Activated CD4-positive, alpha-beta memory T cell treated with anti-CD3 and anti-CD28 coated beads for 36 hours (primary cell): ENCODE measurements around the gene ART4. TPM values are rescaled to one million over a fixed set of nuclear protein-coding genes. Genes with fewer than 3 reads are reported as not detected.

Source experiments
- CTCF ChIA-PET: fragments of 350-600 bp; sonication (Branson Sonifier 250); formaldehyde crosslinking; loops from one replicate; lab custom pipeline; 2021; ENCODE audit warnings: antibody characterized with exemption, inconsistent platforms; lab: Charles Lee
- POLR2A ChIA-PET: fragments of 350-600 bp; sonication (Branson Sonifier 250); formaldehyde crosslinking; loops from one replicate; lab custom pipeline; 2021; ENCODE audit warnings: antibody characterized with exemption; lab: Charles Lee
- DNase-seq: peaks from one replicate; pipeline ENCODE4 v3.0.0-alpha.2; 2020
- H3K27ac Mint-ChIP-seq: one replicate; pipeline ENCODE4 v1.8.0; 2021; ENCODE audit warnings: mixed read lengths
- H3K27me3 Mint-ChIP-seq: one replicate; pipeline ENCODE4 v1.8.0; 2021; ENCODE audit warnings: mixed read lengths
- H3K36me3 Mint-ChIP-seq: one replicate; pipeline ENCODE4 v1.8.0; 2021; ENCODE audit warnings: mixed read lengths
- H3K4me1 Mint-ChIP-seq: one replicate; pipeline ENCODE4 v1.8.0; 2021; ENCODE audit warnings: low read depth, mixed read lengths
- H3K4me3 Mint-ChIP-seq: one replicate; pipeline ENCODE4 v1.8.0; 2021; ENCODE audit warnings: mild to moderate bottlenecking, mixed read lengths
- H3K9me3 Mint-ChIP-seq: one replicate; pipeline ENCODE4 v1.8.0; 2021; ENCODE audit warnings: mixed read lengths
- intact Hi-C: fragments of 100-400 bp; cut with micrococcal nuclease; formaldehyde crosslinking; loops from one replicate; pipeline ENCODE4 v1.15.1; 2023
- total RNA-seq, 2 experiments: library from RNA; stranded (reverse); gene quantifications; one replicate each; pipeline ENCODE4 v1.2.3, GENCODE V29; 2021

The ART4 gene
- total RNA-seq, 2 experiments from 2014 or later, result not detected

- H3K27ac Mint-ChIP-seq, result no peak overlapping the region
- no peak for DNase-seq
- ChIA-PET CTCF (interaction anchor here (0.5 to 4.2 kb wide), 6 partner anchors 10 to 192 kb away, joined by 3 to 33 read pairs (median 9); a partner anchor contains a TSS), POLR2A (interaction anchor here (1.3 to 4.8 kb wide), 5 partner anchors 11 to 158 kb away, joined by 4 to 95 read pairs (median 6); partner anchors contain the start of gene ARHGDIB)
- no peak overlapping the region for H3K4me3 Mint-ChIP-seq
- H3K9me3 Mint-ChIP-seq, result no peaks in the 10 kb centered on the region
- H3K36me3 Mint-ChIP-seq, result peaks cover 18% of the 10 kb centered on the region
- H3K4me1 Mint-ChIP-seq, result peaks cover 35% of the 10 kb centered on the region
- intact Hi-C loops, result loop anchor here (1.0 kb wide), 5 partner anchors 21 to 158 kb away; partner anchors contain the start of gene ARHGDIB
- no peaks in the 10 kb centered on the region for H3K27me3 Mint-ChIP-seq
Measured at GRCh38 chr12:14803830-14804160, 39.5 kb downstream of the ART4 start.

DNA sequence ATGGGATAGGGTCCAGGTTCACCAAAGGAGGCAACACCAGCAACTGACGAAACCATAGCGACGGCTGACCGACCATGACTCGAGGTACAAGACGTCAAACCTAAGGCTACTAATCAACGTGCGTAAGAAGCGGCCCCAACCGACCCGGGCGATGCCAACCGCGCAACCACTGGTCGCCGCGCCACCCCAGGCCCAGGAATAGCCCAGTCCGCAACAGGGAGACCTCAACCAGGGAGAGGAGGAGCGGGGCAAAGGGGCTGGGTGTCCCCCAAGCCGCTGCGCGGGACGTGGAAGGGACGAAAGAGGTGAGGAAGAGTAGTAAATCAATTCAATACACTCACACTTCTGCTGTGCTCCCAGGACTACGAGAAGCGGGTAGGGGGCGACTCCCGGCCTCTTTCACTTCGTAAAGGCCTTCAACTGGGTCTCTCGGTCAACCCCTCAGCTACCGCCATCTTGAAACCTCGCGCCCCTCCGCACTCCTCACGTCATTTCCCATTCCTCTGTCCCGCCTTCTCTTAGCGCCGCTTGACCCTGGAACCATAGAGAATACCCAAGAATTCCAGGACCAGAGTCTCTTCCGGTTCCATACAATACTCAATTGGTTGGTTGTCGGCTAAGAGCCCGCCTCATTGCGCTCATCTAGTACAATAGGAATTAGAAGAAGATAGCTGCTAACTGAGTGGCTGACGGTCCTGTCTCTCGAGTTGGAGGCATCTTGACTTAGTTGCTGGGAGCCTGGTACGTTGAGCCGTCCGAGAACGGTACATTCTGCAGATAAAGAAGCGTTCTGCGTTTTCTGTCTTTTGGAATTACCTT, 40.1 kb downstream of the ART4 start, which contains the start of the genes C12orf60 and WBP11:
C12orf60 (plus strand) TSS at position 660 of the 819 bp plus-strand sequence. CDS start 19,266 bp downstream, outside the sequence.
WBP11 (minus strand) TSS at position 468 of the 819 bp plus-strand sequence. CDS start 2,095 bp downstream, outside the sequence.
- ChIA-PET POLR2A (interaction anchor here (0.5 to 4.8 kb wide), 9 partner anchors 10 to 330 kb away, joined by 3 to 95 read pairs (median 4); partner anchors contain the start of gene ARHGDIB), CTCF (interaction anchor here (0.5 to 4.2 kb wide), 13 partner anchors 10 to 194 kb away, joined by 3 to 33 read pairs (median 4); partner anchors contain the start of genes ARHGDIB and ERP27)
- Mint-ChIP-seq H3K36me3 (peaks cover 20% of the 10 kb centered on the region), H3K27ac (no peak within 1 kb of the TSS), H3K27me3 (no peaks in the 10 kb centered on the region), H3K4me1 (peaks cover 35% of the 10 kb centered on the region), H3K9me3 (no peaks in the 10 kb centered on the region), H3K4me3 (no peak within 1 kb of the TSS)
- DNase-seq, result peak; percentile 93
- intact Hi-C loops, result loop anchor here (1.0 kb wide), 5 partner anchors 21 to 158 kb away; partner anchors contain the start of gene ARHGDIB

DNA sequence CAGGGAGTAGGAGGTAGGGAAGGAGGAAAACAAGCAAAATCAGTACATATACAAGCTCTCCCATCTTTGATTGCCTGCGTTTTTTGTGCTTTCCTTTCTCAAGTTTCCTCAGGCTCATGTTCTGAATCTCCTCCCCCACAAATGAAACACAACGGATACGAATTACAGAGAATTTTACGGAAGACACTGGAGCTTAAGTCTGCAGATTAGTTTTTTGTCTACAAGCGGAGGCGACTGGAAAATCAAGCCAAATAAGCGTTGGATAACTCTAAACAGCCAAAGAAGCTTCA, 40.7 kb downstream of the ART4 start:
- Mint-ChIP-seq H3K4me3 (no peak overlapping the region), H3K27ac (no peak overlapping the region), H3K36me3 (peaks cover 23% of the 10 kb centered on the region), H3K9me3 (no peaks in the 10 kb centered on the region), H3K4me1 (peaks cover 35% of the 10 kb centered on the region), H3K27me3 (no peaks in the 10 kb centered on the region)
- no peak for DNase-seq
- ChIA-PET POLR2A (interaction anchor here (0.5 to 4.8 kb wide), 10 partner anchors 10 to 410 kb away, joined by 3 to 95 read pairs (median 4); partner anchors contain the start of gene ARHGDIB), CTCF (interaction anchor here (0.8 to 4.2 kb wide), 12 partner anchors 9 to 195 kb away, joined by 3 to 33 read pairs (median 4); partner anchors contain the start of genes ARHGDIB and ERP27)
- intact Hi-C loops, result loop anchor here (1.0 kb wide), 5 partner anchors 22 to 159 kb away; partner anchors contain the start of gene ARHGDIB

- intact Hi-C loops, result no loop called here
- H3K4me3 Mint-ChIP-seq, result no peak overlapping the region
- H3K9me3 Mint-ChIP-seq, result no peaks in the 10 kb centered on the region
- H3K27me3 Mint-ChIP-seq, result no peaks in the 10 kb centered on the region
- H3K36me3 Mint-ChIP-seq, result peaks cover 28% of the 10 kb centered on the region
- no peak overlapping the region for H3K27ac Mint-ChIP-seq
- peaks cover 35% of the 10 kb centered on the region for H3K4me1 Mint-ChIP-seq
- ChIA-PET CTCF (interaction anchor here (0.6 to 4.2 kb wide), 9 partner anchors 9 to 467 kb away, joined by 3 to 33 read pairs (median 4); partner anchors contain the start of genes ARHGDIB and ERP27), POLR2A (interaction anchor here (0.8 to 4.8 kb wide), 8 partner anchors 16 to 410 kb away, joined by 3 to 95 read pairs (median 4); partner anchors contain the start of gene ARHGDIB)
- no peak for DNase-seq
Measured at GRCh38 chr12:14802247-14802646, 41.1 kb downstream of the ART4 start.

DNA sequence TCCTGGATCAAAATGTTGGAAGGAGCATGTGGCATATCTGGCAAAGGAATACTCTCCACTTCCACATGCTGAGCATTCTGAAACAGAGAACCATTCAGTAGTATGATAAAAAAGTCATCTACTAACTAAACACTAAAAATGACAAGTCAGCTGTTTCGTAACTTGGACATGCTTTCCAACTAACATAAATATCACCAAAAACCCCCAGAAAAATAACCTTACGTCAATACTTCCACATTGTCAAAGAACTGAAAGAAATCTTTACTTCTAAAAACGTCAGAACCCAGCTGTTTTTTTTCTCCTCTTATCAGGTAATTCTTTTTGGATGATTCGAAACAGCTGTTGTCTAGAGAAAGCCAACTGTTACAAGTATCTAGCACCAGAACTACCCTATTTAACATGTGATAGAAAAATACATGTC, 48.3 kb downstream of the ART4 start:
- no peaks in the 10 kb centered on the region for H3K9me3 Mint-ChIP-seq
- no peaks in the 10 kb centered on the region for H3K27me3 Mint-ChIP-seq
- ChIA-PET CTCF (interaction anchor here (0.7 to 0.9 kb wide), 3 partner anchors 13 to 142 kb away, joined by 3 to 4 read pairs (median 3); no protein-coding TSS in a partner anchor), POLR2A (interaction anchor here (0.7 to 1.1 kb wide), 2 partner anchors 19 to 25 kb away, joined by 3 to 4 read pairs; no protein-coding TSS in a partner anchor)
- no peak for DNase-seq
- intact Hi-C loops, result no loop called here
- peaks cover 4% of the 10 kb centered on the region for H3K4me1 Mint-ChIP-seq
- peak overlapping the region; percentile 33 for H3K27ac Mint-ChIP-seq
- no peak overlapping the region for H3K4me3 Mint-ChIP-seq
- H3K36me3 Mint-ChIP-seq, result peaks cover 64% of the 10 kb centered on the region

- POLR2A ChIA-PET, result interaction anchor here (1.7 kb wide), 1 partner anchor 17 kb away, joined by 3 read pairs; no protein-coding TSS in a partner anchor
- intact Hi-C loops, result no loop called here
- no peak overlapping the region for H3K27ac Mint-ChIP-seq
- no peaks in the 10 kb centered on the region for H3K27me3 Mint-ChIP-seq
- peaks cover 30% of the 10 kb centered on the region for H3K36me3 Mint-ChIP-seq
- no peaks in the 10 kb centered on the region for H3K4me1 Mint-ChIP-seq
- no peak overlapping the region for H3K4me3 Mint-ChIP-seq
- CTCF ChIA-PET, result no interaction called here
- H3K9me3 Mint-ChIP-seq, result no peaks in the 10 kb centered on the region
- no peak for DNase-seq
Measured at GRCh38 chr12:14785568-14785967, 57.8 kb downstream of the ART4 start.

GRCh38 chr12:14784471-14784870, 58.9 kb downstream of the ART4 start:
- DNase-seq, result no peak
- no peak overlapping the region for H3K4me3 Mint-ChIP-seq
- H3K9me3 Mint-ChIP-seq, result no peaks in the 10 kb centered on the region
- no peaks in the 10 kb centered on the region for H3K27me3 Mint-ChIP-seq
- ChIA-PET CTCF (interaction anchor here (0.6 to 1.5 kb wide), 2 partner anchors 9 to 16 kb away, joined by 3 to 4 read pairs; no protein-coding TSS in a partner anchor), POLR2A (interaction anchor here (1.1 to 3.4 kb wide), 2 partner anchors 11 to 14 kb away, joined by 3 to 14 read pairs; a partner anchor contains a TSS)
- H3K36me3 Mint-ChIP-seq, result peaks cover 19% of the 10 kb centered on the region
- H3K27ac Mint-ChIP-seq, result no peak overlapping the region
- no peaks in the 10 kb centered on the region for H3K4me1 Mint-ChIP-seq
- intact Hi-C loops, result no loop called here

- CTCF ChIA-PET, result interaction anchor here (1.0 to 1.2 kb wide), 2 partner anchors 12 to 23 kb away, joined by 3 to 4 read pairs; no protein-coding TSS in a partner anchor
- POLR2A ChIA-PET, result interaction anchor here (3.4 kb wide), 1 partner anchor 12 kb away, joined by 14 read pairs; a partner anchor contains a TSS
- Mint-ChIP-seq H3K27me3 (no peaks in the 10 kb centered on the region), H3K36me3 (peaks cover 10% of the 10 kb centered on the region), H3K9me3 (no peaks in the 10 kb centered on the region), H3K4me3 (no peak overlapping the region), H3K27ac (no peak overlapping the region), H3K4me1 (no peaks in the 10 kb centered on the region)
- no peak for DNase-seq
- intact Hi-C loops, result no loop called here
Measured at GRCh38 chr12:14782756-14783155, 60.6 kb downstream of the ART4 start.

GRCh38 chr12:14781563-14781962, 61.8 kb downstream of the ART4 start:
- Mint-ChIP-seq H3K27me3 (no peaks in the 10 kb centered on the region), H3K4me1 (no peaks in the 10 kb centered on the region), H3K9me3 (no peaks in the 10 kb centered on the region), H3K4me3 (no peak overlapping the region), H3K27ac (no peak overlapping the region), H3K36me3 (peaks cover 2% of the 10 kb centered on the region)
- ChIA-PET CTCF (interaction anchor here (0.8 to 1.4 kb wide), 4 partner anchors 11 to 24 kb away, joined by 3 to 4 read pairs (median 4); no protein-coding TSS in a partner anchor), POLR2A (interaction anchor here (0.5 to 3.4 kb wide), 2 partner anchors 11 to 13 kb away, joined by 4 to 14 read pairs; a partner anchor contains a TSS)
- DNase-seq, result no peak
- intact Hi-C loops, result no loop called here

GRCh38 chr12:14780859-14781258, 62.5 kb downstream of the ART4 start:
- H3K27ac Mint-ChIP-seq, result no peak overlapping the region
- peaks cover 6% of the 10 kb centered on the region for H3K4me1 Mint-ChIP-seq
- no peak overlapping the region for H3K4me3 Mint-ChIP-seq
- ChIA-PET CTCF (interaction anchor here (1.0 to 1.4 kb wide), 2 partner anchors 11 to 215 kb away, joined by 3 to 4 read pairs; no protein-coding TSS in a partner anchor), POLR2A (no interaction called here)
- intact Hi-C loops, result no loop called here
- H3K9me3 Mint-ChIP-seq, result no peaks in the 10 kb centered on the region
- H3K27me3 Mint-ChIP-seq, result no peaks in the 10 kb centered on the region
- DNase-seq, result no peak
- peaks cover 1% of the 10 kb centered on the region for H3K36me3 Mint-ChIP-seq

- no peaks in the 10 kb centered on the region for H3K36me3 Mint-ChIP-seq
- no peak overlapping the region for H3K4me3 Mint-ChIP-seq
- no peak for DNase-seq
- ChIA-PET POLR2A (no interaction called here), CTCF (no interaction called here)
- peaks cover 13% of the 10 kb centered on the region for H3K4me1 Mint-ChIP-seq
- H3K27ac Mint-ChIP-seq, result no peak overlapping the region
- H3K9me3 Mint-ChIP-seq, result no peaks in the 10 kb centered on the region
- intact Hi-C loops, result no loop called here
- no peaks in the 10 kb centered on the region for H3K27me3 Mint-ChIP-seq
Measured at GRCh38 chr12:14779834-14780233, 63.5 kb downstream of the ART4 start.
